Calu3 (cell line): ENCODE results near the gene BTBD10. TPM values are rescaled to one million over a fixed set of nuclear protein-coding genes. Genes with fewer than 3 reads are reported as not detected.

Experiments used
- BruUV-seq: library from RNA; stranded (reverse); fragments of 400-500 nt; replicated peaks from 2 replicates; lab custom pipeline; 2021; lab: Mats Ljungman, UMichigan
- CTCF ChIA-PET: fragments of 300-600 bp; sonication (Branson Sonifier 250); formaldehyde crosslinking; loops from one replicate; lab custom pipeline; 2022; ENCODE audit warnings: antibody characterized with exemption; lab: Charles Lee
- DNase-seq: peaks from one replicate; pipeline ENCODE4 v3.0.0; 2022
- H3K27ac Mint-ChIP-seq: one replicate; pipeline ENCODE4 v1.8.0; 2022; ENCODE audit warnings: mixed read lengths; ENCODE audit not compliant: unreplicated experiment
- H3K27me3 Mint-ChIP-seq: one replicate; pipeline ENCODE4 v1.8.0; 2022; ENCODE audit warnings: mixed read lengths; ENCODE audit not compliant: unreplicated experiment
- H3K36me3 Mint-ChIP-seq: one replicate; pipeline ENCODE4 v1.8.0; 2022; ENCODE audit warnings: mild to moderate bottlenecking, moderate library complexity, mixed read lengths; ENCODE audit not compliant: insufficient read depth, unreplicated experiment
- H3K4me1 Mint-ChIP-seq: one replicate; pipeline ENCODE4 v1.8.0; 2022; ENCODE audit warnings: mild to moderate bottlenecking, low read depth, mixed read lengths; ENCODE audit not compliant: unreplicated experiment
- H3K4me3 Mint-ChIP-seq: one replicate; pipeline ENCODE4 v1.8.0; 2022; ENCODE audit warnings: mild to moderate bottlenecking, low read depth, moderate library complexity, mixed read lengths; ENCODE audit not compliant: unreplicated experiment
- H3K9me3 Mint-ChIP-seq: one replicate; pipeline ENCODE4 v1.8.0; 2022; ENCODE audit warnings: low read depth, mixed read lengths; ENCODE audit not compliant: unreplicated experiment
- intact Hi-C: fragments of 100-400 bp; cut with micrococcal nuclease; formaldehyde crosslinking; loops from one replicate; pipeline ENCODE4 v1.10.0; 2022; ENCODE audit not compliant: unreplicated experiment
- total RNA-seq: library from RNA; stranded (reverse); gene quantifications from 2 replicates; pipeline ENCODE4 v1.2.3, GENCODE V29; 2022
- TF ChIP-seq, protein P1 (sequence below): fragments of 200-600 bp; IDR thresholded peaks from one replicate; pipeline ENCODE4 v1.8.0; 2022; ENCODE audit warnings: antibody characterized with exemption; ENCODE audit not compliant: unreplicated experiment

Gene BTBD10
- total RNA-seq, 1 experiment from 2014 or later = 33.3 TPM

- H3K4me3 Mint-ChIP-seq = no peak overlapping the region
- TF ChIP-seq, protein P1, sequence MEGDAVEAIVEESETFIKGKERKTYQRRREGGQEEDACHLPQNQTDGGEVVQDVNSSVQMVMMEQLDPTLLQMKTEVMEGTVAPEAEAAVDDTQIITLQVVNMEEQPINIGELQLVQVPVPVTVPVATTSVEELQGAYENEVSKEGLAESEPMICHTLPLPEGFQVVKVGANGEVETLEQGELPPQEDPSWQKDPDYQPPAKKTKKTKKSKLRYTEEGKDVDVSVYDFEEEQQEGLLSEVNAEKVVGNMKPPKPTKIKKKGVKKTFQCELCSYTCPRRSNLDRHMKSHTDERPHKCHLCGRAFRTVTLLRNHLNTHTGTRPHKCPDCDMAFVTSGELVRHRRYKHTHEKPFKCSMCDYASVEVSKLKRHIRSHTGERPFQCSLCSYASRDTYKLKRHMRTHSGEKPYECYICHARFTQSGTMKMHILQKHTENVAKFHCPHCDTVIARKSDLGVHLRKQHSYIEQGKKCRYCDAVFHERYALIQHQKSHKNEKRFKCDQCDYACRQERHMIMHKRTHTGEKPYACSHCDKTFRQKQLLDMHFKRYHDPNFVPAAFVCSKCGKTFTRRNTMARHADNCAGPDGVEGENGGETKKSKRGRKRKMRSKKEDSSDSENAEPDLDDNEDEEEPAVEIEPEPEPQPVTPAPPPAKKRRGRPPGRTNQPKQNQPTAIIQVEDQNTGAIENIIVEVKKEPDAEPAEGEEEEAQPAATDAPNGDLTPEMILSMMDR = peak; percentile 37
- intact Hi-C loops = loop anchor here (10.0 kb wide), 1 partner anchor 251 kb away; no protein-coding TSS in a partner anchor
- peaks cover 24% of the 10 kb centered on the region for H3K27me3 Mint-ChIP-seq
- peak; percentile 14 for DNase-seq
- H3K4me1 Mint-ChIP-seq = peaks cover 22% of the 10 kb centered on the region
- H3K27ac Mint-ChIP-seq = no peak overlapping the region
- H3K36me3 Mint-ChIP-seq = peaks cover 23% of the 10 kb centered on the region
- no peaks in the 10 kb centered on the region for H3K9me3 Mint-ChIP-seq
- no TSS peak for BruUV-seq
- CTCF ChIA-PET = interaction anchor here (1.2 to 1.3 kb wide), 2 partner anchors 10 to 87 kb away, joined by 3 read pairs; no protein-coding TSS in a partner anchor
Measured at GRCh38 chr11:13465909-13466371, 2.9 kb upstream of the BTBD10 start.

- Mint-ChIP-seq H3K4me1 (peaks cover 33% of the 10 kb centered on the region), H3K27me3 (peaks cover 3% of the 10 kb centered on the region), H3K27ac (peak overlapping the region; percentile 90), H3K9me3 (no peaks in the 10 kb centered on the region), H3K36me3 (peaks cover 23% of the 10 kb centered on the region), H3K4me3 (peak overlapping the region; percentile 99)
- intact Hi-C loops = loop anchor here (10.0 kb wide), 1 partner anchor 249 kb away; no protein-coding TSS in a partner anchor
- no TSS peak for BruUV-seq
- no peak for DNase-seq
- CTCF ChIA-PET = interaction anchor here (0.6 to 1.3 kb wide), 3 partner anchors 24 to 43 kb away, joined by 3 to 5 read pairs (median 4); no protein-coding TSS in a partner anchor
- TF ChIP-seq, protein P1 = no peak
Measured at GRCh38 chr11:13463779-13464290, 813 bp upstream of the BTBD10 start.

DNA sequence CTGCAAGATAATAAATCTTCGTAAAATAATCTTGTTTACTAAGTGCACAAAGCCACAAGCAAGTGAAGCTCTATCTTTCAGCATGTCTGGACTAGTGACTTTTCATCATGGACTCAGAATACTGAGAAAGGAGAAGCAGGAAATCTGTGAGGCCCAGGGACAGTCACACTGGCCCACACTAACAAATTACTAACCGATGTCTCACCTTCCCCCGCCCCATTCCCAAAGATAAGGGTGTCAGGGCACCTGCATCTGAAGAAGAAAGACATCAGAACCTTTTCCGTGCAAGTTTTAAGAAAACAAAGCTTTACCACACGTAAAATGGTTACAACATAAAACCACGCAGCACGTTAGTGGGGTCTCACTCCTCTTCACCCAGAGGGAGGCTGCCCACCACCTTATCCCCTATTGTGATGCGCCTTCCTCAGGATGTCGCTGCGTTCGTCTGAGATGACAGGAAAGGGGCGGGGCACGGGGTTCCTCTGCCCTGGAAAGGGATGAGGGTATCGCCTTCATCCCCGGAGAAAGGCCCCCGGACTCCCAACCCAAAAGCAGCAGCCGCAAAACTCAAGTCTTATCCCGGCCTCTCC, 616 bp downstream of the BTBD10 start:
- TF ChIP-seq, protein P1 = no peak
- no TSS peak for BruUV-seq
- Mint-ChIP-seq H3K27ac (peak overlapping the region; percentile 90), H3K4me3 (peak overlapping the region; percentile 99), H3K27me3 (no peaks in the 10 kb centered on the region), H3K36me3 (peaks cover 23% of the 10 kb centered on the region), H3K9me3 (no peaks in the 10 kb centered on the region), H3K4me1 (peaks cover 33% of the 10 kb centered on the region)
- intact Hi-C loops = loop anchor here (10.0 kb wide), 1 partner anchor 248 kb away; no protein-coding TSS in a partner anchor
- CTCF ChIA-PET = interaction anchor here (1.3 kb wide), 1 partner anchor 38 kb away, joined by 5 read pairs; no protein-coding TSS in a partner anchor
- DNase-seq = peak; percentile 66

DNA sequence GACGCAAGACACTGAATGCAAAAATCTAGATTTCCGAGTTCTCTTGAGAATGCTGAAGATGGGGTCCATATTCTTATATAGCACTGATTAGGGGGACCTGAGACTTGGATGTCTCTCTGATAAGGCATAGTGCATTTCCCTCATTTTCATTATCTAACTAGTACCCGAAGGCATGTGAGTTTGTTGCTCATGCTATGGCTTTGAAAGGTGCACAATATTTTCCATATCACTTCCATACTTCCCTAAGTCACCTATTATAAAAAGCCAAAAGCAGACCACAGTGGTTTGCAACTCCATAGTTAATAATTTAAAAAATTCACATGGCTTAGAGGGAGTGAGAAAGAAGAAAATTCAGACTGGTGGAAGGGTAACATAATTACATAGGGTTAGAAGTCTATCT, 1.7 kb downstream of the BTBD10 start:
- BruUV-seq = no TSS peak
- intact Hi-C loops = loop anchor here (10.0 kb wide), 1 partner anchor 246 kb away; no protein-coding TSS in a partner anchor
- peak overlapping the region; percentile 90 for H3K27ac Mint-ChIP-seq

More for the DNA sequence above, 1.7 kb downstream of the BTBD10 start:
- Mint-ChIP-seq H3K4me1 (peaks cover 33% of the 10 kb centered on the region), H3K4me3 (peak overlapping the region; percentile 99), H3K9me3 (no peaks in the 10 kb centered on the region), H3K36me3 (peaks cover 23% of the 10 kb centered on the region), H3K27me3 (no peaks in the 10 kb centered on the region)
- DNase-seq = no peak
- TF ChIP-seq, protein P1 = no peak
- CTCF ChIA-PET = no interaction called here
